ENCODE data around the gene MYO1C. TPM values are rescaled to one million over a fixed set of nuclear protein-coding genes. Genes with fewer than 3 reads are reported as not detected.

MYO1C gene
- total and polyA plus RNA-seq, 10 donors = 14.6 to 135 (median 58.5) TPM

DNA sequence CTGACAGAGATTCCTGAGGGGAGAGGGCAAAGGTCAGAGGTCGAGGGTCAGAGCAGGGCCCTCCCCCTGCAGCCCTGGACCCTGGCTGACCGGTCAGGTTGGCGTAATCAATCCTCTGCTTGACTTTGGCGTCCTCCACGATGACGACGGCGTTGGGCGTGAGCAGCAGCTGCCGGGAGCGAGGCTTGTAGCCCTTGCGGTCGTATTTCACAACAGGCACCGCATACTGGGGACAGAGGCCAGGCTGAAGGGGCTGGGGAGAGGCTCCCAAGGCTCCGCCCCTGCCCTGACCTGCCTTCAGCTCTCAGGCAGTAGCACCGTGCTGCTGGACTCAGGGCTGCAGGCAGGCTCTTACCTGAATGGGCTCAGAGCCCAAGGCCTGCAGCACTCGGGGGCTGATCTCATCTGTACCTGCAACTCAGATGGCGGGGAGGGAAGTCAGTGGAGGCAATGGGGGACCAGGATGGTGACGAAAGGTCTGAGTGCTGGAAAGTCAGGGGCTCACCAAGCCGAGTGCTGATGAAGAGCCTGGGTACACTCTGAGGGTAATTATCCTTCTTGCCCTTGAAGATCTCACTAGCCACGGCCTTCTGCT, 24.5 kb downstream of the MYO1C start:
- peaks cover 6 to 56% (median 19%) of the 10 kb centered on the region in 6 donors for H3K4me1 ChIP-seq
- no peaks in the 10 kb centered on the region for H3K27me3 ChIP-seq (replicated peaks in 1 of 7)
- WGBS, 5 donors = 49 to 87% (median 72%) methylated on average over 21 of the region's 21 CpGs
- no peak overlapping the region for H3K4me3 ChIP-seq
- no peak for TF ChIP-seq POLR2A (IDR thresholded peaks at IDR 0.05)
- peak; percentile 19 to 69 (median 37) for TF ChIP-seq POLR2AphosphoS5 (IDR thresholded peaks at IDR 0.05)
- no peak overlapping the region for H3K27ac ChIP-seq
- H3K36me3 ChIP-seq = peaks cover 0 to 87% (median 41%) of the 10 kb centered on the region in 6 donors
- no peak for DNase-seq
- H3K9me3 ChIP-seq = no peaks in the 10 kb centered on the region
- intact Hi-C loops (cut with DNase I; ENCODE audit: low total_unique reads) = loop anchor here (10.0 kb wide), 1 partner anchor 47 kb away; the partner anchor contains the start of gene INPP5K

DNA sequence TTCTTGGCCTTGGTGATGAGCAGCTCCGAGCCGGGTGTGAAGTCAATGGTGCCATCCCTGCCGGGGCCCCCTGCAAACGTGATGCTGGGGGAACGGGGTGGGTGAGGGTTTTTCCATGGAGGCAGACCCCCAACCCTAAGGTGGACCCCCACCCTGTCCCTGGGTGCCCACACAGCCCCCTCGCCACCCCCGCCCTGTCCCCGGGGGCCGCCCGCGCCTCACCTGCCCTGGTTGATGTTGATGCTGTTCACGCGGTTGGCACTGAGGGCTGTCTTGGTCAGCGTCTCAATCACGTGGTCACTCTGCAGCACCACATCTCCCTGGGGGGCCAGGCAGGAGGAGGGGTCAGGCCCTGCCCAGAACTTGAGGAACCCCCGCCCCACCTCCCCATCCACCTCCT, 25.2 kb downstream of the MYO1C start:
- no peak for DNase-seq
- peaks cover 0 to 82% (median 41%) of the 10 kb centered on the region in 6 donors for H3K36me3 ChIP-seq
- intact Hi-C loops (cut with DNase I; ENCODE audit: low total_unique reads) = loop anchor here (10.0 kb wide), 1 partner anchor 48 kb away; the partner anchor contains the start of gene INPP5K
- H3K4me1 ChIP-seq = peaks cover 14 to 56% (median 26%) of the 10 kb centered on the region in 6 donors
- no peak overlapping the region for H3K4me3 ChIP-seq
- peaks cover 0 to 1% (median 0%) of the 10 kb centered on the region in 7 donors for H3K27me3 ChIP-seq (replicated peaks in 1 of 7)
- WGBS, 5 donors = 92 to 98% (median 95%) methylated on average over 14 to 16 of the region's 16 CpGs
- H3K27ac ChIP-seq = no peak overlapping the region
- no peak for TF ChIP-seq POLR2AphosphoS5 (IDR thresholded peaks at IDR 0.05)
- TF ChIP-seq POLR2A (IDR thresholded peaks at IDR 0.05) = no peak
- TF ChIP-seq, protein P1, sequence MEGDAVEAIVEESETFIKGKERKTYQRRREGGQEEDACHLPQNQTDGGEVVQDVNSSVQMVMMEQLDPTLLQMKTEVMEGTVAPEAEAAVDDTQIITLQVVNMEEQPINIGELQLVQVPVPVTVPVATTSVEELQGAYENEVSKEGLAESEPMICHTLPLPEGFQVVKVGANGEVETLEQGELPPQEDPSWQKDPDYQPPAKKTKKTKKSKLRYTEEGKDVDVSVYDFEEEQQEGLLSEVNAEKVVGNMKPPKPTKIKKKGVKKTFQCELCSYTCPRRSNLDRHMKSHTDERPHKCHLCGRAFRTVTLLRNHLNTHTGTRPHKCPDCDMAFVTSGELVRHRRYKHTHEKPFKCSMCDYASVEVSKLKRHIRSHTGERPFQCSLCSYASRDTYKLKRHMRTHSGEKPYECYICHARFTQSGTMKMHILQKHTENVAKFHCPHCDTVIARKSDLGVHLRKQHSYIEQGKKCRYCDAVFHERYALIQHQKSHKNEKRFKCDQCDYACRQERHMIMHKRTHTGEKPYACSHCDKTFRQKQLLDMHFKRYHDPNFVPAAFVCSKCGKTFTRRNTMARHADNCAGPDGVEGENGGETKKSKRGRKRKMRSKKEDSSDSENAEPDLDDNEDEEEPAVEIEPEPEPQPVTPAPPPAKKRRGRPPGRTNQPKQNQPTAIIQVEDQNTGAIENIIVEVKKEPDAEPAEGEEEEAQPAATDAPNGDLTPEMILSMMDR (IDR thresholded peaks at IDR 0.05 in 8 of 11, conservative IDR thresholded peaks at IDR 0.05 in 3 of 11) = no peak
- no peaks in the 10 kb centered on the region for H3K9me3 ChIP-seq

DNA sequence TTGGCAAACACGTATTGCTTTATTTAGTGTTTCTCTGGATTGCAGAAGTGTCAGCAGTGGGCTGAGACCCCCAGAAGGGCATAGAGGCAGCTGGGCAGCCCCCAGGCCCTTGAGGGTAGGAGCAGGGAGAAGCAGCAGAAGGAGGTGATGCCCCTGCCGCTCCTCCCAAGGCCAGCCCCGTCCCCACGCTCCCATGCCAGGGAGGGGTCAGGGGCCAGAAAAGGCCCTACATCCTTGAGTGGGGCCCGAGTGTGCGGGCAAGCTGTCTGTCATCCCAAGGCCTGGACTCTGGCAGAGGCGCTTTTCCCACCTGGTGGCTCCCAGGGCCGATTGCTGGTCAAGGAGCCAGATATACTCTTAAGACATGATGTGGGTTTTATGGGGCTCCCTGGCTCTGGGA, 28.3 kb downstream of the MYO1C start:
- peaks cover 0 to 20% (median 0%) of the 10 kb centered on the region in 7 donors for H3K27me3 ChIP-seq (replicated peaks in 1 of 7)
- intact Hi-C loops (cut with DNase I; ENCODE audit: low total_unique reads) = loop anchor here (10.0 kb wide), 1 partner anchor 51 kb away; the partner anchor contains the start of gene INPP5K
- no peak overlapping the region for H3K4me3 ChIP-seq
- no peak for DNase-seq
- H3K27ac ChIP-seq = no peak overlapping the region
- H3K9me3 ChIP-seq = no peaks in the 10 kb centered on the region
- WGBS, 5 donors = 73 to 94% (median 85%) methylated on average over 7 to 8 of the region's 8 CpGs
- peaks cover 16 to 60% (median 38%) of the 10 kb centered on the region in 6 donors for H3K4me1 ChIP-seq
- peaks cover 0 to 51% (median 19%) of the 10 kb centered on the region in 6 donors for H3K36me3 ChIP-seq
- TF ChIP-seq POLR2A (IDR thresholded peaks at IDR 0.05) = no peak
- peak in 1 of 3 donors; percentile 32 for TF ChIP-seq POLR2AphosphoS5 (IDR thresholded peaks at IDR 0.05)

DNA sequence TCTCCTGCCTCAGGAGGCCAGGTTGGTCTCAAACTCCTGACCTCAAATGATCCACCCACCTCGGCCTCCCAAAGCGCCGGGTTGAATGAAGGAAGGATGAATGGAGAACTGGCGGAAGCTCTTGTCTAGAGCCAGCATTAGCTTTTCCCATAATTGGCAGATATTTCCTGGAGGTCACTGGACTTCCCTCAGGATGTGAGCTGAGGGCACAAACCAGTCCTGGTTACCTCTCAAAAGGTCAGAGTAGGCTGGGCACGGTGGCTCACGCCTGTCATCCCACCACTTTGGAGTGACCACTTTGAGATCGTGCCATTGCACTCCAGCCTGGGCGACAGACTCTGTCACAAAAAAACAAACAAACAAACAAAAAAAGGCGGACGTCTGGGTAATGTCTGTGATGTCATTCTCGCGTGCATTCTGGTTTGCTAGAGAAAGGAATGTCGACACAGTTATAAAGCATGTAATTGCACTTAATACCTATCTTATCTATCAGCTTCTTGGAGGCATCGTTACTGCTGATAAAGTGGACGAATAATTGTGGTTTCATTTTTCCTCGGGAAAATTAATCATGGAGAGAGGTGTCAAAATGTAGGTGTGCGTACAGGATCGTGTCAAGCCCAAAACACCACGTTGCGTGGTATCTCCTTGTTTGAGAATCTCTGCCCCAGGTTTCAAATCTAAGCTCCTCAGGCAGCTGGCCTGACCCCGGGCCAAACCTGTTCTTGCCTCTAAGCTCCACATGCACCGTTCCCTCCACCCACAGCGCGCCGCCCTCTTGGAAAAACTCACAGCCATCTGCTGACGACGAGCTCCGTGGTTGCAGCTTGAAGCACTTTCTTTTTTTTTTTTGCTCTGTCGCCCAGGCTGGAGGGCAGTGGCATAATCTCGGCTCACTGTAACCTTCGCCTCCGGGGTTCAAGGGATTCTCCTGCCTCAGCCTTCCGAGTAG, 30.0 kb downstream of the MYO1C start:
- peak overlapping the region in 5 of 8 donors; percentile 10 to 73 (median 55) for H3K27ac ChIP-seq
- peaks cover 16 to 51% (median 38%) of the 10 kb centered on the region in 6 donors for H3K4me1 ChIP-seq
- peaks cover 0 to 34% (median 11%) of the 10 kb centered on the region in 6 donors for H3K36me3 ChIP-seq
- intact Hi-C loops (cut with DNase I; ENCODE audit: low total_unique reads) = loop anchor here (10.0 kb wide), 1 partner anchor 52 kb away; the partner anchor contains the start of gene INPP5K
- TF ChIP-seq POLR2A (IDR thresholded peaks at IDR 0.05) = no peak
- TF ChIP-seq, protein P1 (IDR thresholded peaks at IDR 0.05 in 8 of 11, conservative IDR thresholded peaks at IDR 0.05 in 3 of 11) = no peak
- peak in 1 of 3 donors; percentile 11 for TF ChIP-seq POLR2AphosphoS5 (IDR thresholded peaks at IDR 0.05)
- no peaks in the 10 kb centered on the region for H3K9me3 ChIP-seq
- WGBS, 5 donors = 57 to 70% (median 65%) methylated on average over 33 of the region's 33 CpGs
- H3K27me3 ChIP-seq (replicated peaks in 1 of 7) = peaks cover 0 to 32% (median 0%) of the 10 kb centered on the region in 7 donors
- peak overlapping the region in 1 of 8 donors; percentile 41 for H3K4me3 ChIP-seq
- no peak for DNase-seq

Data from spleen (tissue), 11 donors.